GM13977 (cell line): Measurements from ENCODE around the gene CATSPER1.

ENCODE experiments used
- DNase-seq: peaks from one replicate; pipeline ENCODE4 v3.0.0; 2012; ENCODE audit warnings: low spot score
- in situ Hi-C: fragments of 300-500 bp; cut with MboI; formaldehyde crosslinking; loops from one replicate; pipeline ENCODE4 v1.12.0; 2022; ENCODE audit warnings: low sequenced_read_pairs, low pct_unique_long_range_greater_than_20kb, mixed read lengths, inconsistent platforms; ENCODE audit not compliant: unreplicated experiment
- TF ChIP-seq, protein P1 (sequence below): IDR thresholded peaks from 2 replicates; pipeline ENCODE4 v1.5.1; 2012; ENCODE audit warnings: mild to moderate bottlenecking, control low read depth; ENCODE audit not compliant: insufficient read depth; ENCODE audit errors: extremely low read depth, missing control alignments

The CATSPER1 gene

DNA sequence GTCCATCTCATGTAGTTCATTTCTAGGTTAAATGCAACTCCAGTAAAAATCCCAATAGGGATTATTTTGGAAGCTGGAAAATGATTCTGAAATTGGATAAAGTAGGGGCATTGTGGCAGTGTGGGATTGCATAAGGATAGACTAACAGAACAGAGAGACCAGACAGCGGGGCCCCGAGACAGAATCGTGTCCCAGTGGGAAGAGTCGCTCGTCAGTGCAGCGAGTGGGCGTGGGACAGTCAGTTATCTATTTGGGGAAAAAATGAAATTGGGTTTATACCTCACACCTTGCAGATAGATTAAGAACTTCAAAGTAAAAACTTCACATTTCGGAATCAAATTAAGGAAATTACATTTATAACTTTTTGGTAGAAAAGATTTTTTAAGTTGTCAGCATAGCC is 54.2 kb downstream of the CATSPER1 start:
- TF ChIP-seq, protein P1, sequence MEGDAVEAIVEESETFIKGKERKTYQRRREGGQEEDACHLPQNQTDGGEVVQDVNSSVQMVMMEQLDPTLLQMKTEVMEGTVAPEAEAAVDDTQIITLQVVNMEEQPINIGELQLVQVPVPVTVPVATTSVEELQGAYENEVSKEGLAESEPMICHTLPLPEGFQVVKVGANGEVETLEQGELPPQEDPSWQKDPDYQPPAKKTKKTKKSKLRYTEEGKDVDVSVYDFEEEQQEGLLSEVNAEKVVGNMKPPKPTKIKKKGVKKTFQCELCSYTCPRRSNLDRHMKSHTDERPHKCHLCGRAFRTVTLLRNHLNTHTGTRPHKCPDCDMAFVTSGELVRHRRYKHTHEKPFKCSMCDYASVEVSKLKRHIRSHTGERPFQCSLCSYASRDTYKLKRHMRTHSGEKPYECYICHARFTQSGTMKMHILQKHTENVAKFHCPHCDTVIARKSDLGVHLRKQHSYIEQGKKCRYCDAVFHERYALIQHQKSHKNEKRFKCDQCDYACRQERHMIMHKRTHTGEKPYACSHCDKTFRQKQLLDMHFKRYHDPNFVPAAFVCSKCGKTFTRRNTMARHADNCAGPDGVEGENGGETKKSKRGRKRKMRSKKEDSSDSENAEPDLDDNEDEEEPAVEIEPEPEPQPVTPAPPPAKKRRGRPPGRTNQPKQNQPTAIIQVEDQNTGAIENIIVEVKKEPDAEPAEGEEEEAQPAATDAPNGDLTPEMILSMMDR: no peak
- in situ Hi-C loops: no loop called here
- no peak for DNase-seq

DNA sequence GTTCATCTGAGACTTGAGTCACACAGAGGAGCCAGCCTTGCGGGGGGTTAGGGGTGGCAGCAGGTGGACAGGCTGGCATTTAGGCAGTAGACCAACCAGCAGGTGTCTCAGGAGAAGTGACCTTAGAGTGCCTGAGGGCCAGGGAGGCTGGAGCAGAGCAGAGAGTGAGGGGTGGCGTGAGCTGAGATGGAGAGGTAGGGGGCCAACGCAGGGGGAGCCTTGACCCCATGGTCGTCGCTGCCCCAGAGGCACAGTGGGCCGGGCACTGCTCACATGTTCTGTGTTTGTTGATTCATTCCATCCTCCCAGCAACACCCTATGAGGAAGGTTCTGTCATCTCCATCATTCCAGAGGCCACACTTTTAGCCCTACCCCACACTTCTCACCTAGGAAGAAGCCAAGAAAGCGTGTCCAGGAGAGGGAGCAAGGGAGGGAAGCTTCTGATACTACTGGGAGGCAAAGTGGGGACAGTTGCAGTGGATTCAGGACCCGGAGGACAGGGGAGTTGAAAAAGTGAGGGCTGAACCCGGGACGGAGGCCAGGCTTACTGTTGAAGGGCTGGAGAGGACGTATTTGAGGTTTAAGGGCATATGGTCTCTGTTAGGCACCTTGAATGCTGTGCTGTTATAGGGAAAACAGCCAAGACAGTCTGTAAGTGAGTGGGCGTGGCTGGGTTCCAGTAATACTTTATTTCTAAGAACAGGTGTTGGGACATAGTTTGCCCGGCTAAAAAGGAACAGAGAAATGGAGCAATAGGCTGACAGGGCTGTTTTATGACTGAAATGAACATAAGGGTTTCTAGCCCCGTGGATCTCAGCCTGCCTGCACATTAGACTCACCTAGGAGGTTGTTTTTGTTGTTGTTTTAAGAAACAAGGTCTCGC is 57.4 kb downstream of the CATSPER1 start:
- in situ Hi-C loops: no loop called here
- TF ChIP-seq, protein P1: no peak

DNA sequence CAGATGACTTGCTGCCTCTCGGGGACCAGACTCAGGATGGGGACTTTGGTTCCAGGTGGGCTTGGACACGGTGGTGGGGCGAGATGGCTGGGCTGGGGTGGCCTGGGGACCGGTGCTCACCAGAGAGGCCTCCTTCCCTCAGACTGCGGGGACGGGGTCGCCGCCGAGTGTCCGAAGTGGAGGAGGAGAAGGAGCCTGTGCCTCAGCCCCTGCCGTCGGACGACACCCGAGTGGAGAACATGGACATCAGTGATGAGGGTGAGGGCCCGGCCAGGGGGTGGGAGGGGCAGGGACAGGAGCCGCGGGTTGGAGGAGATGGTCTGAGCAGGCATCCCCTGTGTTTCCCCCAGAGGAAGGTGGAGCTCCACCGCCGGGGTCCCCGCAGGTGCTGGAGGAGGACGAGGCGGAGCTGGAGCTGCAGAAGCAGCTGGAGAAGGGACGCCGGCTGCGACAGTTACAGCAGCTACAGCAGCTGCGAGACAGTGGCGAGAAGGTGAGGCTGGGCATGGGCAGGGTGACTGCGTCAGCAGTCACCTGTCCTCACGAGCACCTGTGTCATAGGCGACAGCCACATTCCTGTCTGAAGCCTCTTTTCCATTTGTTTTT is 58.8 kb downstream of the CATSPER1 start:
- DNase-seq: no peak
- in situ Hi-C loops: no loop called here
- TF ChIP-seq, protein P1: no peak

More for the DNA sequence above, 57.4 kb downstream of the CATSPER1 start:
- DNase-seq: no peak
